Stimulated activated CD8-positive, alpha-beta memory T cell treated with anti-CD3 and anti-CD28 coated beads, Interleukin-4, amount 100 ng/mL, for 4 hours (primary cell): ENCODE data around the gene RASIP1.
"Not testable (repeated sequence)": the region's sequence is repeated elsewhere in the genome, so short reads cannot be mapped to it uniquely, and the experiment has no call there.

ENCODE experiments used
- DNase-seq, 2 donors: peaks; one replicate each; pipeline ENCODE4 v3.0.0-alpha.2; 2020; ENCODE audit warnings: low read depth in 2 of 2, low spot score in 1 of 2

RASIP1 gene, protein sequence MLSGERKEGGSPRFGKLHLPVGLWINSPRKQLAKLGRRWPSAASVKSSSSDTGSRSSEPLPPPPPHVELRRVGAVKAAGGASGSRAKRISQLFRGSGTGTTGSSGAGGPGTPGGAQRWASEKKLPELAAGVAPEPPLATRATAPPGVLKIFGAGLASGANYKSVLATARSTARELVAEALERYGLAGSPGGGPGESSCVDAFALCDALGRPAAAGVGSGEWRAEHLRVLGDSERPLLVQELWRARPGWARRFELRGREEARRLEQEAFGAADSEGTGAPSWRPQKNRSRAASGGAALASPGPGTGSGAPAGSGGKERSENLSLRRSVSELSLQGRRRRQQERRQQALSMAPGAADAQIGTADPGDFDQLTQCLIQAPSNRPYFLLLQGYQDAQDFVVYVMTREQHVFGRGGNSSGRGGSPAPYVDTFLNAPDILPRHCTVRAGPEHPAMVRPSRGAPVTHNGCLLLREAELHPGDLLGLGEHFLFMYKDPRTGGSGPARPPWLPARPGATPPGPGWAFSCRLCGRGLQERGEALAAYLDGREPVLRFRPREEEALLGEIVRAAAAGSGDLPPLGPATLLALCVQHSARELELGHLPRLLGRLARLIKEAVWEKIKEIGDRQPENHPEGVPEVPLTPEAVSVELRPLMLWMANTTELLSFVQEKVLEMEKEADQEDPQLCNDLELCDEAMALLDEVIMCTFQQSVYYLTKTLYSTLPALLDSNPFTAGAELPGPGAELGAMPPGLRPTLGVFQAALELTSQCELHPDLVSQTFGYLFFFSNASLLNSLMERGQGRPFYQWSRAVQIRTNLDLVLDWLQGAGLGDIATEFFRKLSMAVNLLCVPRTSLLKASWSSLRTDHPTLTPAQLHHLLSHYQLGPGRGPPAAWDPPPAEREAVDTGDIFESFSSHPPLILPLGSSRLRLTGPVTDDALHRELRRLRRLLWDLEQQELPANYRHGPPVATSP

DNA sequence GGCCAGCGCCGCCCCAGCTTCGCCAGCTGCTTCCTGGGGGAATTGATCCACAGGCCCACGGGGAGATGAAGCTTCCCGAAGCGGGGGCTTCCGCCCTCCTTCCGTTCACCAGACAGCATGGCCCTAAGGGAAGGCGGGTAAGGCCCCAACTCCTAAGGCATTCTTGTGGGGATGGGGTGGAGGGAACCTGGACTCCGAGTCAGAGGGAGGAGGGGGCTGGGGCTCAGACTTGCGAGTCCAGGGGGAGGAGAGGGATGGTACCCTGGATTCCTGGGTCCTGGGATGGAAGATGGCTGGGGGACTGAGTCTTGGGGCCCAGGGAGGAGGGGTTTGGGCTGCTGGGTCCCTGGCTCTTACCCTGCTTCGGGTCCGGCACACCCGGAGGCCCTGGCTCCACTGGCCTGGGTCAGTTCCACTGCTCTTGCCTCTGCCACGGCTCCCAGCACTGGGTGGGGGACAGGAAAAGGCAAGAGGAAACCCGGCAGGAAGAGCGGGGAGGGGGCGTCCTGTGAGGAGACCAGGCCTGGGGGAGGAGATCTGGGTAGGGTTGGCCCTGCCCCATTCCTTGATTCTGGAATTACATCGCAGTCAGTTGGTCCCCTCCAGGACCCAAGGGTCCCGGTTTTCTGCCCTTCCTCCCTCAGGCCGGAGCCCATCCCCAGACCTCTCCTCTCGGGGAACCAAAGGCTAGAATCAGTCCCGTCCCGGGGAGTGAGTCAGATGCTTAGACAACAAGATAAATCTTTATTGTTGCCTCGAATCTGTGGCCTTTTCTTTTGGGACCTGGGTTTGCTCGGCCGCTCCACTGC, at the start of gene RASIP1:
RASIP1 (minus strand) TSS at position 447 of the 809 bp plus-strand sequence; CDS start at position 119, 328 bp downstream.
- DNase-seq, result no peak

DNA sequence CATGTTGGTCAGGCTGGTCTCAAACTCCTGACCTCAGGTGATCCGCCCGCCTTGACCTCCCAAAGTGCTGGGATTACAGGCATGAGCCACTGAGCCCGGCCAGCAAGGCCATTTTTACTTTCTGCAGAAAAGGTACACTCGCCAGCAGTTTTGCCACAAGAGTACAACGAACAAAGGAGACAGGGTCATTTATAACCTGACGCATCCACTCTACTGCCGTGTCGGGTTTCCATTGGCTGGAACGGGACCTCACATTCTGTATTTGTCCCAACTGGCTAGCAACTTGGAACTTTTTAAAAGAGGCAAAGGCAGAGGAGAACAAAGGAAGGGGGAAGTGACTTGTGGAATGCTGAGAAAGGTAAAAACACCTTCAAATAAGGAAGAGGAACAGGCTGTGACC, 46.9 kb upstream of the RASIP1 start:
- DNase-seq, result not testable (repeated sequence)

DNA sequence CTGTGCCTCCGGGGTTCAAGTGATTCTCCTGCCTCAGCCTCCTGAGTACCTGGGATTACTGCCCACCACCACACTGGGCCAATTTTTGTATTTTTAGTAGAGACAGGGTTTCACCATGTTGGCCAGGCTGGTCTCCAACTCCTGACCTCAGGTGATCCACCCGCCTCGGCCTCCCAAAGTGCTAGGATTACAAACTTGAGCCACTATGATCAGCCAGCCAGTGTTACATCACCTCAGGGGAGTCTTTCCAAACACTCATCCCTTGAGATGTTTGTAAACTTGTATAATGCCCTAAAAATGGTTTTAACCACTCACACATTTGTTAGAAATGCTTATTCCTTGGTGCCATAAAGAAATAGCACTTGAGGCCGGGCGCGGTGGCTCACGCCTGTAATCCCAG, 46.0 kb upstream of the RASIP1 start:
- DNase-seq, result not testable (repeated sequence)

DNA sequence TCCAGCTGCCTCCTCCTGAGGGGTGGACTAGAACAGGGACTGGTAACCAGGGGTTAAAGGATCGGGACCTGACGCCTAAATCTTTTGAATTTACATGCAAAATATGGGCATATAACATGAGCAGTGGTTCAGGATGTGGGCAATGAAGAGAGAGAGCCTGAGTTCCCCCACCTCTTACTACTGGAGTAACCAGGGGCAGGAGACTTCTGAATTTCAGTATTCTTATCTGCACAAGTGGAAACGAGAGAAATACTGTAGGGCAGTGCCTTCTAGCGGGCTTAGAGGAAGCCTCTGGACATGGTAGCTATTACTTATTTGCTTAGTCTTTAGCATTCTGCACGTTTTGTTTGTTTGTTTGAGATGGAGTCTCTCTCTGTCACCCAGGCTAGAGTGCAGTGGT, 44.1 kb upstream of the RASIP1 start:
- no peak for DNase-seq

DNA sequence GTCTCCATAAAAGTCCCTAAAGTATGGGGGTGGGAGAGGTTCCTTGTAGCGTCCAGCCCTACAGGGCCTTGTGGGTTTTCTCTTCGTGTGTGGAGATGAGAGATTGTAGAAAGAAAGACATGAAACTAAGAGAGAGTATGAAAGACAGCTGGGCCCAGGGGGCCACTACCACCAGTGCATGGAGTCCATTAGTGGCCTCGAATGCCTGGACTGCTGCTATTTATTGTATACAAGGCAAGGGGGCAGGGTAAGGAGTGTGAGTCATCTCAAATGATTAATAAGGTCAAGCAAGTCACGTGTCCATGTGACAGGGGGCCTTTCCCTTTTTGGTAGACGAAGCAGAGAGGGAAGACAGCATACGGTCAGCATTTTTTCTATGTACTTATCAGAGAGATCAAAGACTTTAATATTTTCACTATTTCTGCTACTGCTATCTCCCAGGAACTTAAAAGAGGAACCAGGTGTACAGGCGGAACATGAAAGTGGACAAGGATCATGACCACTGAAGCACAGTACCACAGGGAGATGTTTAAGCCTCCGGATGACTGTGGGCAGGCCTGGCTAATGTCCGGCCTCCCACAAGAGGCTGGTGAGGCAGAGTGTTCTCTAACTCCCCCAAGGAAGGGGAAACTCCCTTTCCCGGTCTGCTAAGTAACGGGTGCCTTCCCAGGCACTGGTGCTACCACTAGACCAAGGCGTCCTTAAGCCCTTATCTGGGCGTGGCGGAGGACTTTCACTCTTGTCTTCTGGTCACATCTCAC, 40.4 kb upstream of the RASIP1 start:
- DNase-seq, result no peak

DNA sequence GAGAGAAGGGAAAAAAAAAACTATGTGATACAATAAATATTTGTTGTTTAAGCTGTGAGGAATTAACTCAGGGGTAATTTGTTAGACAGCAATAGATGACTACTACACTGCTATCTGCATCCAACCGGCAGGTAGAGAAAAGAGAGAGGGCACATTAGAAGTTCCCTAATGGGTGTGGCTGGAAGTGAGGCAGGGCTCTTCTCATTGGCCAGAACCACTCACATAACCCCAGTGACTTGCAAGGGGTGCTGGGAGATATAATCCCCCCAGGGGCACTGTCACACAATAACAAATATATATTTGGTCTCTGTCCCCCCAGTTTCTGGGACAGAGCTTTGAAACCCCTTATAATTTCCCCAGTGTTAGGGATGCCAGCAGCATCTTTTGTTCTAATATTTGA, 39.2 kb upstream of the RASIP1 start:
- no peak for DNase-seq

DNA sequence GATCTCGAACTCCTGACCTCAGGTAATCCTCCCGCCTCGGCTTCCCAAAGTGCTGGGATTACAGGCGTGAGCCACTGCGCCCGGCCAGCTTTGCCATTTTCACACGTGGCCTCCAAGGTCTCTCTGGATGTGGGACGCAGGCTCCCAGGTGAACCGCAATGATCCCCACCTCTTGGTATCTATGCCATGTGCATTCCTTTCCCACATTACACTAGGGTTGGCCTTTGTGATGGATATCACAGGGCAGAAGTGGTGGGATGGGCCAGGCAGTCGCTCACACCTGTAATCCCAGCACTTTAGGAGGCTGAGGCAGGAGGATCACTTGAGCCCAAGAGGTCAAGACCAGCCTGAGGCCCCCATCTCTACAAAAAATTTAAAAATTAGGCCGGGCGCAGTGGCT, 37.3 kb upstream of the RASIP1 start:
- no peak for DNase-seq

DNA sequence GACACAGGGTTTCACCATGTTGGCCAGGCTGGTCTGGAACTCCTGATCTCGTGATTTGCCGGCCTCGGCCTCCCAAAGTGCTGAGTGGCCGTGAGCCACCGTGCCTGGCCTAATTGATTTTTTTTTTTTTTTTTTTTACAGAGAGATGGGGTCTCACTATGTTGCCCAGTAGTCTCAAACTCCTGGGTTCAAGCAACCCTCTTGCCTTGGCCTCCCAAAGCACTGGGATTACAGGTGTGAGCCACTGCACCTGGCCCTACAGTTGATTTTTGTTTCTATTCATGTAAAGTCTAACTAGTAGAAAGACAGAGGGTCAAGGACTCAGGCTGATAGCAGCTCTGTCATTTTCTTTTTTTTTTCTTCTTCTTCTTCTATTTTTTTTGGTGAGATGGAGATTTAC, 36.7 kb upstream of the RASIP1 start:
- no peak for DNase-seq

DNA sequence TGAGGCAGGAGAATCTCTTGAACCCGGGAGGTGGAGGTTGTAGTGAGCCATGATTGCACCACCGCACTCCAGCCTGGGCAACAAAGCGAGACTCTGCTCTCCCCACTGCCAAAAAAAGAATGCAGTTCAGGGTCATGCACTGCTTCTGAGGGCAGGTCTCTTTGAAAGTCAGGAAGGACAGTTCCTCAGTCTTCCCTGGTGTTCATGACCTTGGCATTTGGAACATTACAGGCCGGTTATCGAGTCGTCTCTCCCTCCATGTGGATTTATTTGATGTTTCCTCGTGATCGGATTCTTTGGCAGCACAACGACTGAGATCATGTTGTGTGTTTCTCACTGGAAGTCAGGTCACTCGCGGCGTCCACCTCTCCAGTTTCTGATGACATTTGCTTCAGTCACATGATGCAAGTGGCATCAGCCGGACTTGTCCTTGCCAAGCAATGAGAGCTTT, 32.1 kb upstream of the RASIP1 start:
- DNase-seq, result no peak

DNA sequence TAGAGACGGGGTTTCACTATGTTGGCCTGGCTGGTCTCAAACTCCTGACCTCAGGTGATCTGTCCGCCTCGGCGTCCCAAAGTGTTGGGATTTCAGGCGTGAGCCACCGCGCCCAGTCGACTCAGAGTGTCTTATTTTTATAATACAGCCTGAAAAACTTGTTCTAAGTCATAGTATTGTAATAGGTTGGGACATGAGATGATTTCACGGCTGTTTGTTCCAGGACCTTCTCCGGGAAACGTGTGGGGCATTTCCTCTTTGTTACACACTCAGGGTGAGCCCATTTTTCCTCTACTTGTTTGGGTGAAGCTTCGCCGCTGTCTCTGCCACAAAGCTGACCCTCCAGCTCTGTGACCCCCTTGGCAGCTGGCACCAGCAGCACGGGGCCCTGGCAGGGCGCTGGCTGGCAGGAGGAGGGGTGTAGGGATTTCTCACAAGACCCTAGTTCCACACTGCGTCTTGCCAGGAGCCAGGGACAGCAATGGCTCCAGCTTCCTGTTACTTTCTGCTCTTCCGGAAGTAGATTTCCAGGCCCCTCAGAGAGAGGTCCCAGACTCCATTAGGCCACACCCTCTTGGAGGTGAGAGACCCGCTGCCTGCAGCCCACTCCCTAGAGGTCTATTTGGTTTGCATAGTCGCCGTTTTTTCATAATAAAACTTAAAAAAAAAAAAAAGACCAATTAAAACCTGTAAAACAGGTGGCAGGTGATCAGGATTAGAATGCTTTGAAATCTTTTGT, 30.5 kb upstream of the RASIP1 start:
- no peak for DNase-seq

DNA sequence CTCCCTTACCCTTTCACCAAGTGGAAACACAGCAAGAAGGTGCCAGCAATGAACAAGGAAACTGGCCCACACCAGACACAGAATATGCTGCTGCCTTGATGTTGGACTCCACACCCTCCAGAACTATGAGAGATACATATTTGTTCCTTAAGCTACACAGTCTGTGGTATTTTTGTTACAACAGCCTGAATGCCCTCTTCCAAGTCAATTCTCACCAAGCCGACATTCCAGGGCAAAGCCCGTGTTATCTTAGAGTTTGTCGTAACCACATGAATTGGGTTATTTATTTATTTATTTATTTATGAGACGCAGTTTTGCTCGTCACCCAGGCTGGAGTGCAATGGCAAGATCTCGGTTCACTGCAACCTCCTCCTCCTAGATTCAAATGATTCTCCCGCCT, 29.9 kb upstream of the RASIP1 start:
- no peak for DNase-seq

DNA sequence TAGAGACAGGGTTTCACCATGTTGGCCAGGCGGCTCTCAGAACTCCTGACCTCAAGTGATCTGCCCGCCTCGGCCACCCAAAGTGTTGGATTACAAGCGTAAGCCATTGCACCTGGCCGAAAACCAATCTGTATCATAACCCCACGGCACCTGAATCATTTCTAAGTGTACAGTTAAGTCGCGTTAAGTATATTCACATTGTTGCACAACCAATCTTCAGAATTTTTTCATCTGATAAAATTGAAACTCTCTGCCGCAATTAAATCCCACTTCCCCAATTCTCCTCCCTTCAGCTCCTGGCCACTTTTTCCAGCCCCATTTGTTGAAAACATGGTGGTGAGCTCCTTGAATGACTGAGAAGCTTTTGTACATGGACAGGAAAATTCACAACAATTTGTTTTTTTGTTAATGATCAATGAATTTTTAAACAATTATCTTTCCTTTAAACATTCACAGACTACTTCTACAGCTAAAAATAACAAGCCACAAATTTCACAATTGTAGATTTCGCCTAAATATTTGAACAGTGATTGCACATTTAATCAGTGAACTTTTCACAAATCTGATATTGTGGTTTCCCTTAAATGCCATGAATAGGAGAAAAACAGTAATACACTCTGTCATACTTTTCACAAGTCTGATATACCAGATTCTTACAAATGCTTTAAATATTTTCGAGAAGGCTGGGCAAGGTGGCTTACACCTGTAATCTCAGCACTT, 28.7 kb upstream of the RASIP1 start:
- DNase-seq, result no peak

DNA sequence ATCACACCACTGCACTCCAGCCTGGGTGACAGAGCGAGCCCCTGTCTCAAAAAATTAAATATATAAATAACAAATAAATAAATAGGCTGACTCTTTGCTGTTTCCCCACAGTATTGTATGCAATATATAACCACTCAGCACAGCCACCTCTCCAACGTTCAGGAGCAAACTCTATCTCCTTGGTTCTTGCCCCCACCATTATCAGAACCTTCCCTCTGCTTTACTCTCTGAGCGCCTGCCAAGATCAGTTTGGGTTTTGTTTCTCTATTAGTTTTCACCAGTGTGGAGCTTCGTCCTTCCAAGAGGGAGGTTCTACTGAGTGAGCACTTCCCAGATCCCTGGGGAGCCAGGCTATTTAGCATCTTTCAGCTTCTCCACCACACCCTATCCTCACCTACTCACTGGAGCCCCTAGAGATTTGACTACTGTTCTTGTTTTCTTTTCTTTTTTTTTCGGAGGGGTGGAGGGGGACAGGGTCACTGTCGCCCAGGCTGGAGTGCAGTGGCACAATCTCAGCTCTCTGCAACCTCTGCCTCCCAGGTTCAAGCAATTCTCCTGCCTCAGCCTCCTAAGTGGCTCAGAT, 27.9 kb upstream of the RASIP1 start:
- not testable (repeated sequence) for DNase-seq

DNA sequence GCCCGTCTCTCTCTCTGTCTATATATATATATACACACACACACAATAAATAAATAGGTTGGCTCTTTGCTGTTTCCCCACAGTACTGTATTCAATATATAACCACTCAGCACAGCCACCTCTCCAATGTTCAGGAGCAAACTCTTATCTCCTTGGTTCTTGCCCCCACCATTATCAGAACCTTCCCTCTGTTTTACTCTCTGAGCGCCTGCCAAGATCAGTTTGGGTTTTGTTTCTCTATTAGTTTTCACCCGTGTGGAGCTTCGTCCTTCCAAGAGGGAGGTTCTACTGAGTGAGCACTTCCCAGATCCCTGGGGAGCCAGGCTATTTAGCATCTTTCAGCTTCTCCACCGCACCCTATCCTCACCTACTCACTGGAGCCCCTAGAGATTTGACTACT, 25.4 kb upstream of the RASIP1 start:
- not testable (repeated sequence) for DNase-seq

DNA sequence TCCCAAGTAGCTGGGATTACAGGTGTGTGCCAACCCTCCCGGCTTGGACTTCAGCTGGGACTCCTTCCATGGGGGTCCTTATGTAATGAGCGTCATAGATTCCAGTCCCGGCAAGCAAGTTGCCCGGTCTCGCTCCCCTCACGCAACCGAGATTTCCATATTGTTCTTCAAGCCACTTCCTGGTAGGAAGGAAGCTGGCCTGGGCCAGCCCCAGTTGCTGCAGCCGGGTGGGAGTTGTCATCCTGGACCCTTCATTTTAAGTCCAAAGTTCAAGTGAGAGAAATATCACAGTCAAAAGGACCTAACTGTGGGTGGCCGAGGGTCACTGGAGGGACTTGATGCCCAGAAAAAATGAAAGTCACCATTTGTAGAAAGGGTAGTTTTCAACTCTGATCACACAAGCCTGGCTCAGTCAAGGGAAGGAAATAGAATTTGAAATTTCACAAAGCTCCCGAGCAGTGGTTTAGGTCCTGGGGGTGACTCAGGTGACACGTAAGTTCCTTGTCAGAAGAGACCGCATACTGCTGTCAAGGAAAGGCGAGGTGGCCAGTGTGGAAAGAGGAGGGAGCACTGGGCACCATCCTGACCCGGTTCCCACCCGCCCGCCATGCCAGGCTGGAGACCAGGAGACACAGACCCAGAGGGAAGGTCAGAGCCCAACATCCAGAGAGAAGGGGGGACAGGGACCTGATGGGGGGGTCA, 20.2 kb upstream of the RASIP1 start:
- no peak for DNase-seq

DNA sequence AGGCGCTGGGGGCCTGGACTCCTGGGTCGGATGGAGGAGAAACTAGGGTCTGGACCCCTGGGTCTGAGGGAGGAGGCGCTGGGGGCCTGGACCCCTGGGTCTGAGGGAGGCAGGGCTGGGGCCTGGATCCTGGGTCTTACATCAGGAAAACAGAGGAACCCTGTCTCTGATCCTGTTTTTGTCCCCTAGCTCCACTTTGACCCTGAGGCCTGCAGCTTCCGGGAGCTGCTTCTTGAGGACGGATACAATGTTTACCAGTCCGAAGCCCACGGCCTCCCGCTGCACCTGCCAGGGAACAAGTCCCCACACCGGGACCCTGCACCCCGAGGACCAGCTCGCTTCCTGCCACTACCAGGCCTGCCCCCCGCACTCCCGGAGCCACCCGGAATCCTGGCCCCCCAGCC, 17.3 kb upstream of the RASIP1 start:
- no peak for DNase-seq

DNA sequence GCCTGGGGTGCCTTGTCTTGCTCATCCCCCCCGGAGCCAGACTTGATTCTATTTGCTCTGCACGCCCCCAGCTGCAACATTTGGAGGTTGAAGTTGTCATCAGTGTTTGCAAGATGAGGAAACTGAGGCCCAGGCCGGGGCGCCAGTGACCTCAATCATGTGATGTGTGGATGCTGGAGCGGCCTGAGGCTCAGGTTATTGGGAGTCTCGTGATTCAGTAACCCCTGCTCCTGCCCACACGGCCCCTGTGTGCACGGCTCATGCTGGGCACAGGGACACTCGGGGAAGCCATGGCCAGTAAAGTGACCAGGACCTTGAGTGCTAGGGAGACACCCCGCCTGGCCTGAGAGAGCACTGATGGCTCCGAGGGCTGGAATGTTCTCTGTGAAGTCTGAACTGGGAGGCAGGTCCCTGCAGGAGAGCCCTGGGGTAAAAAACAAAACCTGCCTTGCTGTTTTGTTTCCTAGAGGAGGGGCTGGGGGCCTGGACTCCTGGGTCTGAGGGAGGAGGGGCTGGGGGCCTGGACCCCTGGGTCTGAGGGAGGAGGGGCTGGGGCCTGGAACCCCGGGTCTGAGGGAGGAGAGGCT, 16.8 kb upstream of the RASIP1 start:
- DNase-seq, result no peak

DNA sequence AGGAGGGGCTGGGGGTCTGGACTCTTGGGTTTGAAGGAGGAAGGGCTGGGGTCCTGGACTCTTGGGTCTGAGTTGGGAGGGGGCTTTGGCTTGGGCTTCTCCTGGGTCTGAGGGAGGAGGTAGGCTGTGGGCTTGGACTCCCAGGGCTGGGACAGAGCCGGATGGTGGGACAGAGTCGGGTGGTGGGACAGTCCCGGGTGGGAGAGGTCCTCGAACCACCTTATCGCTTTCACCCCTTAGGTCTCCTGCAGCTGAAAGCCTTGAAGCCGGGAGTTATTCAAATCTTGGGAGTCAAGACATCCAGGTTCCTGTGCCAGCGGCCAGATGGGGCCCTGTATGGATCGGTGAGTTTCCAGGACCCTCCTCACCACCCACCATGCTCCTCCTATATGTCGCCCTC, 16.3 kb upstream of the RASIP1 start:
- no peak for DNase-seq
